Measurements from ENCODE around the gene COL6A1. TPM values are rescaled to one million over a fixed set of nuclear protein-coding genes. Genes with fewer than 3 reads are reported as not detected.

COL6A1 gene
- total RNA-seq, 1 donor from 2014 or later: 0.11 TPM

DNA sequence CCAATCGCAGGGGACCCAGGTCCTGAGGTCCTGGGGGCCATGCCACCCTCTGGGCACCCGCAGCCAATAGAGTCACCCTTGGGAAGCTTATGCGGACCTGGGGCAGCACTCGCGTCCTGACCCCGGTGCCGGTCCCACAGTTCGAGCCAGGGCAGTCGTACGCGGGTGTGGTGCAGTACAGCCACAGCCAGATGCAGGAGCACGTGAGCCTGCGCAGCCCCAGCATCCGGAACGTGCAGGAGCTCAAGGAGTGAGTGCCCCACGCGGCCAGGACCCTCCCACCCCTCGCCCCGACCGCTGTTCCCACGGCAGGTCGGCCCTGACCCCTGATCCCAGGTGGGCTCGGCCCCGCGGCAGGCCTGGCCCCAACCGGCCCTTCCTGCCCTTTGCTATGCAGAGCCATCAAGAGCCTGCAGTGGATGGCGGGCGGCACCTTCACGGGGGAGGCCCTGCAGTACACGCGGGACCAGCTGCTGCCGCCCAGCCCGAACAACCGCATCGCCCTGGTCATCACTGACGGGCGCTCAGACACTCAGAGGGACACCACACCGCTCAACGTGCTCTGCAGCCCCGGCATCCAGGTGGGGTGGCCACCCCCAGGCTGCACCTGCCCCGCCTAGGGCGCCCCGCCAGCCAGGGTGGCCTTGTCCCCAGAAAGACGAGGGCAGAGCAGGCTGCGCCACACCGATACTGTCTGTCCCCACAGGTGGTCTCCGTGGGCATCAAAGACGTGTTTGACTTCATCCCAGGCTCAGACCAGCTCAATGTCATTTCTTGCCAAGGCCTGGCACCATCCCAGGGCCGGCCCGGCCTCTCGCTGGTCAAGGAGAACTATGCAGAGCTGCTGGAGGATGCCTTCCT lies 20.5 kb downstream of the COL6A1 start:
- no peak overlapping the region for H3K4me3 Mint-ChIP-seq
- ChIA-PET POLR2A (no interaction called here), CTCF (no interaction called here)
- TF ChIP-seq, protein P1, sequence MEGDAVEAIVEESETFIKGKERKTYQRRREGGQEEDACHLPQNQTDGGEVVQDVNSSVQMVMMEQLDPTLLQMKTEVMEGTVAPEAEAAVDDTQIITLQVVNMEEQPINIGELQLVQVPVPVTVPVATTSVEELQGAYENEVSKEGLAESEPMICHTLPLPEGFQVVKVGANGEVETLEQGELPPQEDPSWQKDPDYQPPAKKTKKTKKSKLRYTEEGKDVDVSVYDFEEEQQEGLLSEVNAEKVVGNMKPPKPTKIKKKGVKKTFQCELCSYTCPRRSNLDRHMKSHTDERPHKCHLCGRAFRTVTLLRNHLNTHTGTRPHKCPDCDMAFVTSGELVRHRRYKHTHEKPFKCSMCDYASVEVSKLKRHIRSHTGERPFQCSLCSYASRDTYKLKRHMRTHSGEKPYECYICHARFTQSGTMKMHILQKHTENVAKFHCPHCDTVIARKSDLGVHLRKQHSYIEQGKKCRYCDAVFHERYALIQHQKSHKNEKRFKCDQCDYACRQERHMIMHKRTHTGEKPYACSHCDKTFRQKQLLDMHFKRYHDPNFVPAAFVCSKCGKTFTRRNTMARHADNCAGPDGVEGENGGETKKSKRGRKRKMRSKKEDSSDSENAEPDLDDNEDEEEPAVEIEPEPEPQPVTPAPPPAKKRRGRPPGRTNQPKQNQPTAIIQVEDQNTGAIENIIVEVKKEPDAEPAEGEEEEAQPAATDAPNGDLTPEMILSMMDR (IDR thresholded peaks at IDR 0.05): no peak
- DNase-seq (no peak), ATAC-seq (ENCODE audit: low read depth) (no peak)
- intact Hi-C loops (cut with micrococcal nuclease): no loop called here
- no peaks in the 10 kb centered on the region for H3K9me3 Mint-ChIP-seq
- H3K27ac Mint-ChIP-seq: no peak overlapping the region
- H3K36me3 Mint-ChIP-seq (ENCODE audit: low read depth): no peaks in the 10 kb centered on the region
- no peaks in the 10 kb centered on the region for H3K27me3 Mint-ChIP-seq
- H3K4me1 Mint-ChIP-seq: no peaks in the 10 kb centered on the region

DNA sequence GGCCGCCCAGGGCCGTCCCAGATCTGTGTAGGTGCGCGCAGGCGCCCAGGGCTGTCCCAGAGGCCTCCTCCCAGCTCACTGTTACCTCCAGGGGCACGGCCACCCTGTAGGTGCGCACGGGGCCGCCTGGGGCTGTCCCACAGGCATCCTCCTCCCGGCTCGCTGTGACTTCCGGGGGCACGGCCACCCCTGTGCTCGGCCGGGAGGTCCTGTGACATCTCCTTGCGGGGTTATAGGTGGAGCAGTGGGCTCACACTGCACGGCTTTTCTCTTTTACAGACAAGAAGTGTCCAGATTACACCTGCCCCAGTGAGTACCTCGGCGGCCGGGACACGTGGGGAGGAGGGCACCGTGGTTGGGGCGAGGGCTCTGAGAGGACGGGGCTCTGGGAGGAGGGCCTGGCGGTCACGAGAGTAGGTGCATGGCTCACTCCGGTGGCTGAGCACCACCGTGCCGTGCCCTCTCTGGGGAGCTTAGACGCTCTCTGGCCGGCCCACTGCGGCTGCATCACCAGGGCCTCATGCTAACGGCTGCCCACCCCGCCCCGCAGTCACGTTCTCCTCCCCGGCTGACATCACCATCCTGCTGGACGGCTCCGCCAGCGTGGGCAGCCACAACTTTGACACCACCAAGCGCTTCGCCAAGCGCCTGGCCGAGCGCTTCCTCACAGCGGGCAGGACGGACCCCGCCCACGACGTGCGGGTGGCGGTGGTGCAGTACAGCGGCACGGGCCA lies 21.4 kb downstream of the COL6A1 start:
- no peak overlapping the region for H3K27ac Mint-ChIP-seq
- intact Hi-C loops (cut with micrococcal nuclease): no loop called here
- H3K36me3 Mint-ChIP-seq (ENCODE audit: low read depth): no peaks in the 10 kb centered on the region
- no peaks in the 10 kb centered on the region for H3K27me3 Mint-ChIP-seq
- ChIA-PET CTCF (no interaction called here), POLR2A (no interaction called here)
- no peak for ATAC-seq (ENCODE audit: low read depth)
- H3K4me1 Mint-ChIP-seq: no peaks in the 10 kb centered on the region
- TF ChIP-seq, protein P1 (IDR thresholded peaks at IDR 0.05): no peak
- no peak for DNase-seq
- no peaks in the 10 kb centered on the region for H3K9me3 Mint-ChIP-seq
- no peak overlapping the region for H3K4me3 Mint-ChIP-seq

DNA sequence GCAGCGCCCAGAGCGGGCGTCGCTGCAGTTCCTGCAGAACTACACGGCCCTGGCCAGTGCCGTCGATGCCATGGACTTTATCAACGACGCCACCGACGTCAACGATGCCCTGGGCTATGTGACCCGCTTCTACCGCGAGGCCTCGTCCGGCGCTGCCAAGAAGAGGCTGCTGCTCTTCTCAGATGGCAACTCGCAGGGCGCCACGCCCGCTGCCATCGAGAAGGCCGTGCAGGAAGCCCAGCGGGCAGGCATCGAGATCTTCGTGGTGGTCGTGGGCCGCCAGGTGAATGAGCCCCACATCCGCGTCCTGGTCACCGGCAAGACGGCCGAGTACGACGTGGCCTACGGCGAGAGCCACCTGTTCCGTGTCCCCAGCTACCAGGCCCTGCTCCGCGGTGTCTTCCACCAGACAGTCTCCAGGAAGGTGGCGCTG lies 22.0 kb downstream of the COL6A1 start:
- H3K27me3 Mint-ChIP-seq: no peaks in the 10 kb centered on the region
- no peaks in the 10 kb centered on the region for H3K4me1 Mint-ChIP-seq
- ChIA-PET CTCF (no interaction called here), POLR2A (no interaction called here)
- DNase-seq (no peak), ATAC-seq (ENCODE audit: low read depth) (no peak)
- peaks cover 3% of the 10 kb centered on the region for H3K9me3 Mint-ChIP-seq
- TF ChIP-seq, protein P1 (IDR thresholded peaks at IDR 0.05): no peak
- H3K27ac Mint-ChIP-seq: no peak overlapping the region
- H3K36me3 Mint-ChIP-seq (ENCODE audit: low read depth): no peaks in the 10 kb centered on the region
- intact Hi-C loops (cut with micrococcal nuclease): no loop called here
- H3K4me3 Mint-ChIP-seq: no peak overlapping the region

GRCh38 chr21:46004168-46004861 lies 22.7 kb downstream of the COL6A1 start:
- no peak overlapping the region for H3K4me3 Mint-ChIP-seq
- no peaks in the 10 kb centered on the region for H3K4me1 Mint-ChIP-seq
- DNase-seq (no peak), ATAC-seq (ENCODE audit: low read depth) (no peak)
- peaks cover 3% of the 10 kb centered on the region for H3K9me3 Mint-ChIP-seq
- no peaks in the 10 kb centered on the region for H3K27me3 Mint-ChIP-seq
- no peak overlapping the region for H3K27ac Mint-ChIP-seq
- ChIA-PET POLR2A (no interaction called here), CTCF (no interaction called here)
- no peaks in the 10 kb centered on the region for H3K36me3 Mint-ChIP-seq (ENCODE audit: low read depth)
- intact Hi-C loops (cut with micrococcal nuclease): no loop called here
- TF ChIP-seq, protein P1 (IDR thresholded peaks at IDR 0.05): no peak

- DNase-seq (no peak), ATAC-seq (ENCODE audit: low read depth) (no peak)
- Mint-ChIP-seq H3K36me3 (ENCODE audit: low read depth) (no peaks in the 10 kb centered on the region), H3K4me1 (no peaks in the 10 kb centered on the region), H3K27me3 (no peaks in the 10 kb centered on the region), H3K4me3 (no peak overlapping the region), H3K9me3 (peaks cover 3% of the 10 kb centered on the region), H3K27ac (no peak overlapping the region)
- ChIA-PET CTCF (no interaction called here), POLR2A (no interaction called here)
- intact Hi-C loops (cut with micrococcal nuclease): no loop called here
- TF ChIP-seq, protein P1 (IDR thresholded peaks at IDR 0.05): no peak
These were observed 23.5 kb downstream of the COL6A1 start for GRCh38 chr21:46005081-46005480.

Measured in activated B cell treated with CpG ODN at 0.5 μM for 24 hours (primary cell).